Glutamatergic neuron (in vitro differentiated cells): ENCODE measurements around the gene ARG1. TPM values are rescaled to one million over a fixed set of nuclear protein-coding genes. Genes with fewer than 3 reads are reported as not detected.

Experiments used
- DNase-seq: peaks from one replicate; pipeline ENCODE4 v3.0.0; 2022
- H3K27ac Mint-ChIP-seq: one replicate; pipeline ENCODE4 v1.8.0; 2020; ENCODE audit warnings: mild to moderate bottlenecking, mixed read lengths, inconsistent platforms; ENCODE audit not compliant: unreplicated experiment
- H3K27me3 Mint-ChIP-seq: one replicate; pipeline ENCODE4 v1.8.0; 2020; ENCODE audit warnings: mild to moderate bottlenecking, moderate library complexity, mixed read lengths, inconsistent platforms; ENCODE audit not compliant: unreplicated experiment
- H3K36me3 Mint-ChIP-seq: one replicate; pipeline ENCODE4 v1.8.0; 2020; ENCODE audit warnings: mild to moderate bottlenecking, mixed read lengths, inconsistent platforms; ENCODE audit not compliant: unreplicated experiment
- H3K4me1 Mint-ChIP-seq: one replicate; pipeline ENCODE4 v1.8.0; 2020; ENCODE audit warnings: mild to moderate bottlenecking, low read depth, mixed read lengths, inconsistent platforms; ENCODE audit not compliant: unreplicated experiment
- H3K4me3 Mint-ChIP-seq: one replicate; pipeline ENCODE4 v1.8.0; 2020; ENCODE audit warnings: mild to moderate bottlenecking, mixed read lengths, inconsistent platforms; ENCODE audit not compliant: unreplicated experiment
- H3K9me3 Mint-ChIP-seq: one replicate; pipeline ENCODE4 v1.8.0; 2020; ENCODE audit warnings: mild to moderate bottlenecking, moderate library complexity, mixed read lengths, inconsistent platforms; ENCODE audit not compliant: unreplicated experiment
- CTCF ChIP-seq: fragments of 200-600 bp; sonication (generic); IDR thresholded peaks from one replicate; pipeline ENCODE4 v1.5.0; 2021; ENCODE audit not compliant: partially characterized antibody, unreplicated experiment
- total RNA-seq: library from RNA; stranded (reverse); fragmentation: NEBNext Ultra II Directional; extraction: Animal tissue kit (Norgen Biotek cat#: 25700); gene quantifications from one replicate; pipeline ENCODE4 v1.2.1, GENCODE V29; 2021; ENCODE audit not compliant: unreplicated experiment

Gene ARG1
- total RNA-seq, 1 donor from 2014 or later, result not detected

DNA sequence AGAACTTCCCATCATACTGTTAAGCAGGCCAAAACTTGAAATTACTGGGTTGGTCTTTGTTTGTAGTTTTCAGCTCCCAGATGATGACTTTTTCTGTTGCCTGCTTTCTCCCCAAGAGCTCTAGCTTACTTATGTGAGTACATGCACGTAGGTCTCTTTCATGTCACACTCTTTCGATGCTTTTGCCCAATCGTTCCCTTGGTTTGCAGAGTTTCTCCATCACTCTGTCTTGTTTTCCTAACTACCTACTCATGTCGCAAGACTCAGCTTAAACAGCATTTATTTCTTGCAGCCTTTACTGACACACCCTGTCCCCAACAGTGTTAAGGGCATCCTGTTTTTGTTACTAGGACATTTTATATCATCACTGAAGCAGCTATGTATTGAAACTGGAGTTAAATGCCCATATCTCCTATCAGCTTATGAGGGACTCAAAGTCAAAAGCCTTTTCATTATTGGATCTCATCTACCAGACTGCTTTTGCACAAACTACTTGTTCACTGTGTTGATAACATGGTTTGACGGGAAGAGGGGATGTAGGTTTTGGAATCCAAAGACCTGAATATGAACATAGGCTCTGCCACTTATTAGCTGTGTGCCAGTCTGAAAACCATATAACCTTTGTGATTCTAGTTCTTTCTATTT, 2.9 kb downstream of the ARG1 start:
- no peaks in the 10 kb centered on the region for H3K4me1 Mint-ChIP-seq
- H3K9me3 Mint-ChIP-seq, result no peaks in the 10 kb centered on the region
- H3K27ac Mint-ChIP-seq, result no peak overlapping the region
- TF ChIP-seq CTCF, result no peak
- H3K36me3 Mint-ChIP-seq, result no peaks in the 10 kb centered on the region
- no peaks in the 10 kb centered on the region for H3K27me3 Mint-ChIP-seq
- H3K4me3 Mint-ChIP-seq, result no peak overlapping the region
- no peak for DNase-seq

DNA sequence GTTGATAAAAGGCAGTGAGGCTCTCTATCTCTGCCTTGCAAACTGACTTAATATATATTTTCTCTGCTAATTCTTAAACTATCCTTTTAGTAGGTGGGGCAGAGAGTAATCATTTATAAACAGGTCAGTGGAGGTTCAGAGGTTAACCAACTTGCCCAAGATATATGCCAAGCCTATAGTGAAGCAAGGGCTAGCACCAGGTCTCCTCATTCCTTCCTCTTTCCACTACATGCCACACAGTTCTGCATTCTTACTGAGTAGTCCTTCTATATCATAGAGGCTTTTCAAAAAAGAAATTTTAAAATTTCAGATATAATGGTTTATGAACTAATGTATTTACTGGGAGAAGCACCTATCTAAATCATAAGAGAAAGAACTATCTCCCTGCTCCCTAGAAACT, 8.5 kb downstream of the ARG1 start:
- H3K36me3 Mint-ChIP-seq, result no peaks in the 10 kb centered on the region
- H3K27ac Mint-ChIP-seq, result no peak overlapping the region
- H3K4me1 Mint-ChIP-seq, result no peaks in the 10 kb centered on the region
- no peaks in the 10 kb centered on the region for H3K27me3 Mint-ChIP-seq
- H3K4me3 Mint-ChIP-seq, result no peak overlapping the region
- no peaks in the 10 kb centered on the region for H3K9me3 Mint-ChIP-seq
- TF ChIP-seq CTCF, result no peak
- DNase-seq, result no peak

DNA sequence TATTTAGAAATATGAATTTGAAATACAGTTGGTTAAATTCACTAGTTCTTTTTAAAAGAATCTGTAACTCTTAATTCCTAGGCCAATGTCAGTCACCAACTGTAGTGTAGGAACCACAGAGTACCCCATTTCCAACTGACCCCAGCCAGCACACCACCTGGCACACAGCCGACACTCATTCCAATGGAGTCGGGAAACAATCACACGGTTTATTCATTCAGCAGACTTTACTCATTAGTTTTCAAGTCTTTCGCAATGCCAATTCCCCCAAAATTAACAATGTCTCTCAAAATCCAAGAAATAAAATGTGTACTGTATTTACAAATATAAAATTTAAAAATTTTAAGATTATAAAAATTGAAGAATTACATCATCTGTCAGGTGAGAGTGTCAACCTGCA, 13.5 kb downstream of the ARG1 start:
- Mint-ChIP-seq H3K36me3 (no peaks in the 10 kb centered on the region), H3K27ac (no peak overlapping the region), H3K4me1 (no peaks in the 10 kb centered on the region), H3K27me3 (no peaks in the 10 kb centered on the region), H3K4me3 (no peak overlapping the region), H3K9me3 (no peaks in the 10 kb centered on the region)
- no peak for TF ChIP-seq CTCF
- no peak for DNase-seq

GRCh38 chr6:131587909-131588308, 14.9 kb downstream of the ARG1 start:
- Mint-ChIP-seq H3K36me3 (no peaks in the 10 kb centered on the region), H3K4me1 (no peaks in the 10 kb centered on the region), H3K27ac (no peak overlapping the region), H3K4me3 (no peak overlapping the region), H3K9me3 (no peaks in the 10 kb centered on the region), H3K27me3 (no peaks in the 10 kb centered on the region)
- no peak for TF ChIP-seq CTCF
- DNase-seq, result no peak

- no peaks in the 10 kb centered on the region for H3K27me3 Mint-ChIP-seq
- no peaks in the 10 kb centered on the region for H3K36me3 Mint-ChIP-seq
- no peak for TF ChIP-seq CTCF
- no peak overlapping the region for H3K4me3 Mint-ChIP-seq
- no peaks in the 10 kb centered on the region for H3K4me1 Mint-ChIP-seq
- no peaks in the 10 kb centered on the region for H3K9me3 Mint-ChIP-seq
- no peak for DNase-seq
- no peak overlapping the region for H3K27ac Mint-ChIP-seq
Measured at GRCh38 chr6:131588643-131589042, 15.6 kb downstream of the ARG1 start.
